HG02884 (cell line): ENCODE data around the gene CFAP90.

Source experiments
- ATAC-seq: cut with Tn5 transposase; IDR thresholded peaks from one replicate; pipeline ENCODE4 v1.9.1; 2021; ENCODE audit warnings: mild to moderate bottlenecking, moderate library complexity; ENCODE audit not compliant: unreplicated experiment

CFAP90 gene

GRCh38 chr5:7825630-7826029, 25.3 kb downstream of the CFAP90 start:
- ATAC-seq = no peak

GRCh38 chr5:7824995-7825394, 25.9 kb downstream of the CFAP90 start:
- no peak for ATAC-seq

- no peak for ATAC-seq
Observed at GRCh38 chr5:7823594-7823993, 27.3 kb downstream of the CFAP90 start.

GRCh38 chr5:7822449-7822848, 28.5 kb downstream of the CFAP90 start:
- no peak for ATAC-seq

- ATAC-seq = peak; percentile 17
Observed at GRCh38 chr5:7816535-7816901, 34.4 kb downstream of the CFAP90 start.

GRCh38 chr5:7815892-7816534, 34.9 kb downstream of the CFAP90 start:
- peak; percentile 88 for ATAC-seq

- ATAC-seq = no peak
Observed at GRCh38 chr5:7814816-7815215, 36.1 kb downstream of the CFAP90 start.

- ATAC-seq = no peak
Observed at GRCh38 chr5:7813576-7813975, 37.4 kb downstream of the CFAP90 start.

- no peak for ATAC-seq
Observed at GRCh38 chr5:7813007-7813406, 37.9 kb downstream of the CFAP90 start.

GRCh38 chr5:7811715-7812114, 39.2 kb downstream of the CFAP90 start:
- ATAC-seq = no peak

- peak; percentile 41 for ATAC-seq
Observed at GRCh38 chr5:7808998-7809397, 41.9 kb downstream of the CFAP90 start.

- no peak for ATAC-seq
Observed at GRCh38 chr5:7805379-7805778, 45.6 kb downstream of the CFAP90 start.

- ATAC-seq = no peak
Observed at GRCh38 chr5:7803937-7804336, 47.0 kb downstream of the CFAP90 start.

GRCh38 chr5:7802855-7803254, 48.1 kb downstream of the CFAP90 start:
- no peak for ATAC-seq

- no peak for ATAC-seq
Observed at GRCh38 chr5:7801891-7802614, 48.9 kb downstream of the CFAP90 start.

GRCh38 chr5:7795306-7795705, 55.6 kb downstream of the CFAP90 start:
- no peak for ATAC-seq

- ATAC-seq = peak; percentile 32
Observed at GRCh38 chr5:7794823-7795222, 56.1 kb downstream of the CFAP90 start.

- ATAC-seq = peak; percentile 96
Observed at GRCh38 chr5:7794311-7794710, 56.6 kb downstream of the CFAP90 start.

- peak; percentile 24 for ATAC-seq
Observed at GRCh38 chr5:7793895-7794294, 57.0 kb downstream of the CFAP90 start.

GRCh38 chr5:7789567-7789966, 61.4 kb downstream of the CFAP90 start:
- ATAC-seq = no peak

- ATAC-seq = no peak
Observed at GRCh38 chr5:7787770-7788169, 63.2 kb downstream of the CFAP90 start.

- no peak for ATAC-seq
Observed at GRCh38 chr5:7784683-7785380, 66.1 kb downstream of the CFAP90 start.
